ENCODE measurements around the gene OR1G1. TPM values are rescaled to one million over a fixed set of nuclear protein-coding genes. Genes with fewer than 3 reads are reported as not detected.
"Not testable (repeated sequence)": the region's sequence is repeated elsewhere in the genome, so short reads cannot be mapped to it uniquely, and the experiment has no call there.

OR1G1 gene
- total RNA-seq (not detected), total RNA-seq (0 reads per million in 2 donors)

- ATAC-seq = no peak
- H3K27me3 Mint-ChIP-seq = peaks cover 62% of the 10 kb centered on the region
Measured at GRCh38 chr17:3127451-3127850, at the start of gene OR1G1. TSS of gene OR1G1 (minus strand) at chr17:3127551. CDS start at chr17:3127551, 0 bp downstream.

GRCh38 chr17:3167574-3167973, 40.2 kb upstream of the OR1G1 start:
- no peak for ATAC-seq
- H3K27me3 Mint-ChIP-seq = peaks cover 42% of the 10 kb centered on the region
- no peak overlapping the region for H3K27ac Mint-ChIP-seq
- no peak for DNase-seq
- peaks cover 6% of the 10 kb centered on the region for H3K36me3 Mint-ChIP-seq (ENCODE audit: low read depth)
- H3K9me3 ChIP-seq (ENCODE audit: control insufficient read depth, low read length, poor library complexity, severe bottlenecking) = no peaks in the 10 kb centered on the region
- H3K4me1 Mint-ChIP-seq = no peaks in the 10 kb centered on the region
- no peak overlapping the region for H3K4me3 Mint-ChIP-seq

More at GRCh38 chr17:3127451-3127850, at the start of gene OR1G1:
- Mint-ChIP-seq H3K4me3 (no peak within 1 kb of the TSS), H3K36me3 (ENCODE audit: low read depth) (peaks cover 2% of the 10 kb centered on the region), H3K4me1 (no peaks in the 10 kb centered on the region), H3K27ac (no peak within 1 kb of the TSS)
- no peak for DNase-seq
- no peaks in the 10 kb centered on the region for H3K9me3 ChIP-seq (ENCODE audit: control insufficient read depth, low read length, poor library complexity, severe bottlenecking)

GRCh38 chr17:3157218-3157617, 29.9 kb upstream of the OR1G1 start:
- Mint-ChIP-seq H3K27me3 (peaks cover 46% of the 10 kb centered on the region), H3K36me3 (ENCODE audit: low read depth) (peaks cover 2% of the 10 kb centered on the region), H3K4me1 (no peaks in the 10 kb centered on the region), H3K27ac (no peak overlapping the region), H3K4me3 (no peak overlapping the region)
- no peaks in the 10 kb centered on the region for H3K9me3 ChIP-seq (ENCODE audit: control insufficient read depth, low read length, poor library complexity, severe bottlenecking)
- ATAC-seq (no peak), DNase-seq (no peak)

GRCh38 chr17:3137494-3137893, 10.1 kb upstream of the OR1G1 start:
- H3K9me3 ChIP-seq (ENCODE audit: control insufficient read depth, low read length, poor library complexity, severe bottlenecking); ATAC-seq; H3K27ac Mint-ChIP-seq; H3K4me3 Mint-ChIP-seq; DNase-seq; H3K36me3 Mint-ChIP-seq (ENCODE audit: low read depth); H3K4me1 Mint-ChIP-seq: not testable (repeated sequence)
- H3K27me3 Mint-ChIP-seq = peaks cover 24% of the 10 kb centered on the region

GRCh38 chr17:3104322-3104721, 23.0 kb downstream of the OR1G1 start, which contains the start of gene OR1D2:
TSS of gene OR1D2 (minus strand) at chr17:3104422. CDS start at chr17:3092996, 11,426 bp downstream.
- H3K27ac Mint-ChIP-seq = no peak within 1 kb of the TSS
- no peaks in the 10 kb centered on the region for H3K4me1 Mint-ChIP-seq
- H3K4me3 Mint-ChIP-seq = no peak within 1 kb of the TSS
- no peak for ATAC-seq
- DNase-seq = no peak
- peaks cover 11% of the 10 kb centered on the region for H3K27me3 Mint-ChIP-seq
- no peaks in the 10 kb centered on the region for H3K36me3 Mint-ChIP-seq (ENCODE audit: low read depth)
- H3K9me3 ChIP-seq (ENCODE audit: control insufficient read depth, low read length, poor library complexity, severe bottlenecking) = peaks cover 6% of the 10 kb centered on the region

Other genes starting within 250 kb of the OR1G1 start
- gene OR1D5, start 63.9 kb downstream of the OR1G1 start, total RNA-seq = not detected
- gene OR1D2, start 23.1 kb downstream of the OR1G1 start, total RNA-seq = not detected
- gene OR1A2, start 70.0 kb upstream of the OR1G1 start, total RNA-seq = not detected
- not detected for gene OR1A1, start 80.1 kb upstream of the OR1G1 start, total RNA-seq
- not detected for gene OR3A1, start 170.8 kb upstream of the OR1G1 start, total RNA-seq